Measurements from ENCODE around the gene CCDC122.

- TF ChIP-seq CTCF (IDR thresholded peaks at IDR 0.05), result no peak
- TF ChIP-seq POLR2A (IDR thresholded peaks at IDR 0.05), result no peak
These were observed 4.1 kb upstream of the CCDC122 start for GRCh38 chr13:43883631-43884030.
